GM19397 (cell line): ENCODE results near the gene PDE4A.
"Not testable (repeated sequence)": the region's sequence is repeated elsewhere in the genome, so short reads cannot be mapped to it uniquely, and the experiment has no call there.

Experiments used
- ATAC-seq: cut with Tn5 transposase; IDR thresholded peaks from one replicate; pipeline ENCODE4 v1.9.1; 2021; ENCODE audit warnings: mild to moderate bottlenecking, moderate library complexity; ENCODE audit not compliant: unreplicated experiment

The PDE4A gene

GRCh38 chr19:10424011-10424637, 3.8 kb downstream of the PDE4A start:
- ATAC-seq, result no peak

- ATAC-seq, result no peak
These were observed 6.8 kb downstream of the PDE4A start for GRCh38 chr19:10427169-10427568.

GRCh38 chr19:10428996-10429381, 8.7 kb downstream of the PDE4A start:
- ATAC-seq, result no peak

GRCh38 chr19:10430505-10431253, 10.3 kb downstream of the PDE4A start:
- ATAC-seq, result no peak

- no peak for ATAC-seq
These were observed 11.1 kb downstream of the PDE4A start for GRCh38 chr19:10431254-10431942.

GRCh38 chr19:10431943-10432735, 11.8 kb downstream of the PDE4A start:
- no peak for ATAC-seq

GRCh38 chr19:10432736-10433130, 12.4 kb downstream of the PDE4A start:
- ATAC-seq, result no peak

- ATAC-seq, result no peak
These were observed 12.8 kb downstream of the PDE4A start for GRCh38 chr19:10433131-10433536.

- ATAC-seq, result no peak
These were observed 19.2 kb downstream of the PDE4A start for GRCh38 chr19:10439588-10439987.

GRCh38 chr19:10442698-10443097, 22.4 kb downstream of the PDE4A start:
- ATAC-seq, result no peak

- no peak for ATAC-seq
These were observed 28.7 kb downstream of the PDE4A start for GRCh38 chr19:10449037-10449436.

GRCh38 chr19:10450191-10450852, 30.0 kb downstream of the PDE4A start:
- no peak for ATAC-seq

GRCh38 chr19:10450853-10451609, 30.7 kb downstream of the PDE4A start:
- ATAC-seq, result no peak

GRCh38 chr19:10452726-10453618, 32.6 kb downstream of the PDE4A start:
- no peak for ATAC-seq

- ATAC-seq, result no peak
These were observed 33.5 kb downstream of the PDE4A start for GRCh38 chr19:10453852-10454251.

- no peak for ATAC-seq
These were observed 33.9 kb downstream of the PDE4A start for GRCh38 chr19:10454267-10454666.

GRCh38 chr19:10458733-10459132, 38.4 kb downstream of the PDE4A start:
- not testable (repeated sequence) for ATAC-seq

- no peak for ATAC-seq
These were observed 40.3 kb downstream of the PDE4A start for GRCh38 chr19:10460714-10461046.
